Activated T-cell treated with anti-CD3 and anti-CD28 coated beads, Interleukin-2, amount 50 U/mL, for 4 hours (primary cell): ENCODE measurements around the gene RABGGTA. TPM values are rescaled to one million over a fixed set of nuclear protein-coding genes. Genes with fewer than 3 reads are reported as not detected.
"Not testable (repeated sequence)": the region's sequence is repeated elsewhere in the genome, so short reads cannot be mapped to it uniquely, and the experiment has no call there.

Experiments
- ATAC-seq, 2 donors: fragments of 200-7000 bp; cut with Tn5 transposase; one replicate each; pipeline ENCODE4 v1.10.0; 2021
- DNase-seq: peaks from one replicate; pipeline ENCODE4 v3.0.0-alpha.2; 2020
- H3K27me3 Mint-ChIP-seq: one replicate; pipeline ENCODE4 v1.8.0; 2021; ENCODE audit warnings: low read depth, mixed read lengths
- H3K36me3 Mint-ChIP-seq: one replicate; pipeline ENCODE4 v1.8.0; 2022; ENCODE audit warnings: mixed read lengths; ENCODE audit not compliant: insufficient read depth
- H3K4me1 Mint-ChIP-seq: one replicate; pipeline ENCODE4 v1.8.0; 2021; ENCODE audit warnings: low read depth, mixed read lengths
- H3K4me3 Mint-ChIP-seq: one replicate; pipeline ENCODE4 v1.8.0; 2021; ENCODE audit warnings: mild to moderate bottlenecking, moderate library complexity, mixed read lengths
- H3K9me3 Mint-ChIP-seq: one replicate; pipeline ENCODE4 v1.8.0; 2021; ENCODE audit warnings: mixed read lengths
- total RNA-seq, 3 donors: library from RNA; stranded (reverse); gene quantifications; one replicate each; pipeline ENCODE4 v1.2.1, GENCODE V29; 2021

The RABGGTA gene
- total RNA-seq, 3 donors from 2014 or later: 52.2 to 58.8 (median 53.4) TPM

- H3K36me3 Mint-ChIP-seq: peaks cover 12% of the 10 kb centered on the region
Measured at GRCh38 chr14:24219521-24219920, 51.9 kb downstream of the RABGGTA start.

DNA sequence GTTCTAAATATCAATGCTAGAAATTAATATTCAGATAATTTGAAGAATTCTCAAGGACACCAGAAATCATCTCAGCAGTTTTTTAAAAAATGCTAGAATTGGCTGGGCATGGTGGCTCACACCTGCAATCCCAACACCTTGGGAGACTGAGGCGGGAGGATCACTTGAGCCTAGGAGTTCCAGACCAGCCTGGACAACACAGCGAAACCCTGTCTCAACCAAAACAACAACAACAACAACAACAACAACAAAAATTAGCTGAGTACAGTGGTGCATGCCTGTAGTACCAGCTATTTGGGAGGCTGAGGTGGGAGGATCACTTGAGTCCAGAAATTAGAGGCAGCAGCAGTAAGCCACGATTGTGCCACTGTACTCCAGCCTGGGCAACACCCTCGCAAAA lies 52.3 kb downstream of the RABGGTA start:
- Mint-ChIP-seq H3K36me3 (peaks cover 10% of the 10 kb centered on the region), H3K27me3 (no peaks in the 10 kb centered on the region), H3K4me3 (no peak overlapping the region), H3K4me1 (peaks cover 23% of the 10 kb centered on the region), H3K9me3 (no peaks in the 10 kb centered on the region)
- DNase-seq: no peak
- ATAC-seq: no peak

More at GRCh38 chr14:24219521-24219920, 51.9 kb downstream of the RABGGTA start:
- ATAC-seq (no peak), DNase-seq (no peak)
- peaks cover 21% of the 10 kb centered on the region for H3K4me1 Mint-ChIP-seq
- H3K9me3 Mint-ChIP-seq: no peaks in the 10 kb centered on the region
- no peak overlapping the region for H3K4me3 Mint-ChIP-seq
- no peaks in the 10 kb centered on the region for H3K27me3 Mint-ChIP-seq

- Mint-ChIP-seq H3K36me3 (peaks cover 10% of the 10 kb centered on the region), H3K4me1 (peaks cover 40% of the 10 kb centered on the region)
- not testable (repeated sequence) for DNase-seq, H3K27me3 Mint-ChIP-seq, H3K4me3 Mint-ChIP-seq, ATAC-seq, H3K9me3 Mint-ChIP-seq
Measured at GRCh38 chr14:24216876-24217275, 54.5 kb downstream of the RABGGTA start.

- Mint-ChIP-seq H3K4me1 (peaks cover 46% of the 10 kb centered on the region), H3K36me3 (peaks cover 14% of the 10 kb centered on the region), H3K27me3 (no peaks in the 10 kb centered on the region), H3K4me3 (peak overlapping the region; percentile 90), H3K9me3 (no peaks in the 10 kb centered on the region)
- DNase-seq: no peak
- ATAC-seq: no peak
Measured at GRCh38 chr14:24216345-24216699, 55.1 kb downstream of the RABGGTA start.

Other genes starting within 250 kb of the RABGGTA start
- gene CARMIL3, start 219.6 kb downstream of the RABGGTA start, total RNA-seq: 1 to 10 TPM; 1.3 to 1.8 (median 1.3) TPM
- not detected for gene CPNE6, start 200.0 kb downstream of the RABGGTA start, total RNA-seq
- gene PCK2, start 177.3 kb downstream of the RABGGTA start, total RNA-seq: 10 to 100 TPM; 38.7 to 69.4 (median 47.9) TPM
- gene DCAF11, start 156.8 kb downstream of the RABGGTA start, total RNA-seq: 10 to 100 TPM; 45.7 to 57.6 (median 50.7) TPM
- 1 to 10 TPM; 1.2 to 2.3 (median 1.4) TPM for gene NRL, start 156.6 kb downstream of the RABGGTA start, total RNA-seq
- 1 to 10 TPM in 1 of 3 donors, under 1 TPM in 2; 0.38 to 1.3 (median 0.69) TPM for gene FITM1, start 140.9 kb downstream of the RABGGTA start, total RNA-seq
- 100 to 1,000 TPM; 354 to 391 (median 378) TPM for gene PSME1, start 135.4 kb downstream of the RABGGTA start, total RNA-seq
- gene EMC9, start 130.0 kb downstream of the RABGGTA start, total RNA-seq: 10 to 100 TPM; 15.9 to 18.9 (median 17.4) TPM
- 100 to 1,000 TPM; 433 to 479 (median 471) TPM for gene PSME2, start 125.0 kb downstream of the RABGGTA start, total RNA-seq
- 100 to 1,000 TPM in 2 of 3 donors, 10 to 100 TPM in 1; 99.4 to 108 (median 106) TPM for gene RNF31, start 124.1 kb downstream of the RABGGTA start, total RNA-seq
- 100 to 1,000 TPM; 110 to 152 (median 121) TPM for gene IRF9, start 110.3 kb downstream of the RABGGTA start, total RNA-seq
- 10 to 100 TPM; 17.4 to 24.8 (median 19.9) TPM for gene REC8, start 99.5 kb downstream of the RABGGTA start, total RNA-seq
- 100 to 1,000 TPM; 265 to 293 (median 265) TPM for gene IPO4, start 82.8 kb downstream of the RABGGTA start, total RNA-seq
- 10 to 100 TPM; 30.4 to 34.6 (median 33.7) TPM for gene TM9SF1, start 76.2 kb downstream of the RABGGTA start, total RNA-seq
- gene TSSK4, start 65.9 kb downstream of the RABGGTA start, total RNA-seq: under 1 TPM in 1 of 3 donors, not detected in 2; 0.33 TPM
- gene CHMP4A, start 58.1 kb downstream of the RABGGTA start, total RNA-seq: 10 to 100 TPM; 71.7 to 85.5 (median 85.4) TPM
- gene MDP1, start 55.5 kb downstream of the RABGGTA start, total RNA-seq: 10 to 100 TPM; 16.3 to 19.5 (median 18.4) TPM
- gene NEDD8, start 39.2 kb downstream of the RABGGTA start, total RNA-seq: 100 to 1,000 TPM; 197 to 217 (median 205) TPM
- gene GMPR2, start 38.7 kb downstream of the RABGGTA start, total RNA-seq: 10 to 100 TPM; 29.6 to 30.8 (median 29.7) TPM
- gene TINF2, start 29.0 kb downstream of the RABGGTA start, total RNA-seq: 100 to 1,000 TPM in 2 of 3 donors, 10 to 100 TPM in 1; 87.2 to 110 (median 103) TPM
- 1 to 10 TPM; 2.6 to 8.1 (median 2.6) TPM for gene TGM1, start 8.4 kb downstream of the RABGGTA start, total RNA-seq
- gene DHRS1, start 28.2 kb upstream of the RABGGTA start, total RNA-seq: 1 to 10 TPM; 2.6 to 4.2 (median 3.1) TPM
- gene NOP9, start 28.3 kb upstream of the RABGGTA start, total RNA-seq: 10 to 100 TPM; 67.8 to 71.0 (median 68.0) TPM
- gene CIDEB, start 36.4 kb upstream of the RABGGTA start, total RNA-seq: 1 to 10 TPM; 6.5 to 7.3 (median 7.2) TPM
- gene LTB4R2, start 38.5 kb upstream of the RABGGTA start, total RNA-seq: 10 to 100 TPM in 2 of 3 donors, 1 to 10 TPM in 1; 9.0 to 10.8 (median 10.4) TPM
- 1 to 10 TPM; 7.0 to 8.0 (median 7.8) TPM for gene LTB4R, start 39.9 kb upstream of the RABGGTA start, total RNA-seq
- under 1 TPM; 0.43 to 0.76 (median 0.53) TPM for gene ADCY4, start 63.5 kb upstream of the RABGGTA start, total RNA-seq
- 1 to 10 TPM; 5.9 to 8.0 (median 6.2) TPM for gene RIPK3, start 68.4 kb upstream of the RABGGTA start, total RNA-seq
- gene NFATC4, start 96.6 kb upstream of the RABGGTA start, total RNA-seq: under 1 TPM; 0.13 to 0.38 (median 0.32) TPM
- under 1 TPM in 2 of 3 donors, not detected in 1; 0.03 to 0.05 TPM for gene NYNRIN, start 127.4 kb upstream of the RABGGTA start, total RNA-seq
- 1 to 10 TPM; 3.1 to 5.6 (median 3.6) TPM for gene CBLN3, start 158.1 kb upstream of the RABGGTA start, total RNA-seq
- gene KHNYN, start 158.4 kb upstream of the RABGGTA start, total RNA-seq: 10 to 100 TPM; 53.2 to 65.1 (median 56.5) TPM
- gene SDR39U1, start 171.2 kb upstream of the RABGGTA start, total RNA-seq: 10 to 100 TPM; 52.6 to 59.9 (median 59.4) TPM
- 1 to 10 TPM in 1 of 3 donors, not detected in 2; 1.2 TPM for gene CMA1, start 236.7 kb upstream of the RABGGTA start, total RNA-seq